ENCODE data around the gene SKAP1.

DNA sequence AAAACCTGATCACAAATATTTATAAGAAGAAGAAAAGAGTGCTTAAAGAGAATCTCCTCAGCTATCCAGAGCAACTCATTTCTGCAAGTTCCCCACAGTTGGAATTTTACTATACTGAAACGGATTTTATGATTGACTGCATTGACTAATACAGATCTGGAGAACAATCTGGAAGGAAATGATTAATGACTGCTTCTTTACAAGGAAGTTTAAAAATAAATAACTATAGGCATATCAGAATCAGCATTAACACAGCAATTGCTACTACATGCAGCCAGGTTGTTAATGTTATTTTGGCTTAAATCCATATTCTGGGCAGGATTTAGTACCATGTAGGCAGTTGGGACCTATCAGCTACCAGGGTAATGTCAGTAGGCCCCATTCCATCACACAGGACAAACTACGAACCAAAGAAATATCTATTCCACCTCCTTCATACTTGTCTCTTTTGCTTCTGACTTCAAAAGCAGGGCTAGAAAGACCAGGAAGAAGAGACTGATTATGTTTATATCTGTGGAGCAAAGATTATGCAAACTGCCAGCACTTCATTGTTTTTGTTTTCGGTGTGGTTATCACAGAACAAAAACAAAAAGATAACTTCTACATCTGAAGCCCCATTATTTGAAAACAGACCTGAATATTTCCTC, 3.9 kb downstream of the SKAP1 start:
- TF ChIP-seq, protein P1, sequence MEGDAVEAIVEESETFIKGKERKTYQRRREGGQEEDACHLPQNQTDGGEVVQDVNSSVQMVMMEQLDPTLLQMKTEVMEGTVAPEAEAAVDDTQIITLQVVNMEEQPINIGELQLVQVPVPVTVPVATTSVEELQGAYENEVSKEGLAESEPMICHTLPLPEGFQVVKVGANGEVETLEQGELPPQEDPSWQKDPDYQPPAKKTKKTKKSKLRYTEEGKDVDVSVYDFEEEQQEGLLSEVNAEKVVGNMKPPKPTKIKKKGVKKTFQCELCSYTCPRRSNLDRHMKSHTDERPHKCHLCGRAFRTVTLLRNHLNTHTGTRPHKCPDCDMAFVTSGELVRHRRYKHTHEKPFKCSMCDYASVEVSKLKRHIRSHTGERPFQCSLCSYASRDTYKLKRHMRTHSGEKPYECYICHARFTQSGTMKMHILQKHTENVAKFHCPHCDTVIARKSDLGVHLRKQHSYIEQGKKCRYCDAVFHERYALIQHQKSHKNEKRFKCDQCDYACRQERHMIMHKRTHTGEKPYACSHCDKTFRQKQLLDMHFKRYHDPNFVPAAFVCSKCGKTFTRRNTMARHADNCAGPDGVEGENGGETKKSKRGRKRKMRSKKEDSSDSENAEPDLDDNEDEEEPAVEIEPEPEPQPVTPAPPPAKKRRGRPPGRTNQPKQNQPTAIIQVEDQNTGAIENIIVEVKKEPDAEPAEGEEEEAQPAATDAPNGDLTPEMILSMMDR (IDR thresholded peaks at IDR 0.05) = no peak
- TF ChIP-seq POLR2AphosphoS5 (IDR thresholded peaks at IDR 0.05) = no peak

All from gastroesophageal sphincter (tissue), 3 donors.